Mesothelial cell of epicardium (in vitro differentiated cells): Measurements from ENCODE around the gene WRAP73. TPM values are rescaled to one million over a fixed set of nuclear protein-coding genes. Genes with fewer than 3 reads are reported as not detected.
A peak's percentile ranks its signal among the peaks of the same experiment; 100 is the strongest.
"Not testable (repeated sequence)": the region's sequence is repeated elsewhere in the genome, so short reads cannot be mapped to it uniquely, and the experiment has no call there.

Experiments
- DNase-seq, 2 experiments: peaks; one replicate each; pipeline ENCODE4 v3.0.0; 2021; ENCODE audit warnings: low spot score in 2 of 2; ENCODE audit not compliant: unreplicated experiment in 2 of 2
- H3K27ac Mint-ChIP-seq: 2 replicates; pipeline ENCODE4 v1.8.0; 2021; ENCODE audit warnings: mixed read lengths
- H3K27me3 Mint-ChIP-seq: 2 replicates; pipeline ENCODE4 v1.8.0; 2021; ENCODE audit warnings: low read depth, mixed read lengths
- H3K36me3 Mint-ChIP-seq: 2 replicates; pipeline ENCODE4 v1.8.0; 2021; ENCODE audit warnings: mixed read lengths
- H3K4me1 Mint-ChIP-seq: 2 replicates; pipeline ENCODE4 v1.8.0; 2021; ENCODE audit warnings: mixed read lengths
- H3K4me3 Mint-ChIP-seq: 2 replicates; pipeline ENCODE4 v1.8.0; 2021; ENCODE audit warnings: mild to moderate bottlenecking, moderate library complexity, mixed read lengths
- H3K9me3 Mint-ChIP-seq: 2 replicates; pipeline ENCODE4 v1.8.0; 2021; ENCODE audit warnings: mixed read lengths
- total RNA-seq: library from RNA; stranded (reverse); gene quantifications from 3 replicates; pipeline ENCODE4 v1.2.1, GENCODE V29; 2021
- TF ChIP-seq, protein P1 (sequence below): fragments of 200-600 bp; sonication (generic); IDR thresholded peaks from one replicate; pipeline ENCODE4 v1.5.0; 2021; ENCODE audit warnings: antibody characterized with exemption; ENCODE audit not compliant: unreplicated experiment

The WRAP73 gene
- total RNA-seq, 1 donor from 2014 or later: 20.8 TPM

GRCh38 chr1:3626025-3626424 lies 23.9 kb downstream of the WRAP73 start:
- Mint-ChIP-seq H3K9me3 (no peaks in the 10 kb centered on the region), H3K4me1 (peaks cover 23% of the 10 kb centered on the region), H3K27ac (peak overlapping the region; percentile 88), H3K36me3 (peaks cover 9% of the 10 kb centered on the region), H3K4me3 (peak overlapping the region; percentile 92), H3K27me3 (no peaks in the 10 kb centered on the region)
- DNase-seq: no peak
- TF ChIP-seq, protein P1, sequence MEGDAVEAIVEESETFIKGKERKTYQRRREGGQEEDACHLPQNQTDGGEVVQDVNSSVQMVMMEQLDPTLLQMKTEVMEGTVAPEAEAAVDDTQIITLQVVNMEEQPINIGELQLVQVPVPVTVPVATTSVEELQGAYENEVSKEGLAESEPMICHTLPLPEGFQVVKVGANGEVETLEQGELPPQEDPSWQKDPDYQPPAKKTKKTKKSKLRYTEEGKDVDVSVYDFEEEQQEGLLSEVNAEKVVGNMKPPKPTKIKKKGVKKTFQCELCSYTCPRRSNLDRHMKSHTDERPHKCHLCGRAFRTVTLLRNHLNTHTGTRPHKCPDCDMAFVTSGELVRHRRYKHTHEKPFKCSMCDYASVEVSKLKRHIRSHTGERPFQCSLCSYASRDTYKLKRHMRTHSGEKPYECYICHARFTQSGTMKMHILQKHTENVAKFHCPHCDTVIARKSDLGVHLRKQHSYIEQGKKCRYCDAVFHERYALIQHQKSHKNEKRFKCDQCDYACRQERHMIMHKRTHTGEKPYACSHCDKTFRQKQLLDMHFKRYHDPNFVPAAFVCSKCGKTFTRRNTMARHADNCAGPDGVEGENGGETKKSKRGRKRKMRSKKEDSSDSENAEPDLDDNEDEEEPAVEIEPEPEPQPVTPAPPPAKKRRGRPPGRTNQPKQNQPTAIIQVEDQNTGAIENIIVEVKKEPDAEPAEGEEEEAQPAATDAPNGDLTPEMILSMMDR: no peak

DNA sequence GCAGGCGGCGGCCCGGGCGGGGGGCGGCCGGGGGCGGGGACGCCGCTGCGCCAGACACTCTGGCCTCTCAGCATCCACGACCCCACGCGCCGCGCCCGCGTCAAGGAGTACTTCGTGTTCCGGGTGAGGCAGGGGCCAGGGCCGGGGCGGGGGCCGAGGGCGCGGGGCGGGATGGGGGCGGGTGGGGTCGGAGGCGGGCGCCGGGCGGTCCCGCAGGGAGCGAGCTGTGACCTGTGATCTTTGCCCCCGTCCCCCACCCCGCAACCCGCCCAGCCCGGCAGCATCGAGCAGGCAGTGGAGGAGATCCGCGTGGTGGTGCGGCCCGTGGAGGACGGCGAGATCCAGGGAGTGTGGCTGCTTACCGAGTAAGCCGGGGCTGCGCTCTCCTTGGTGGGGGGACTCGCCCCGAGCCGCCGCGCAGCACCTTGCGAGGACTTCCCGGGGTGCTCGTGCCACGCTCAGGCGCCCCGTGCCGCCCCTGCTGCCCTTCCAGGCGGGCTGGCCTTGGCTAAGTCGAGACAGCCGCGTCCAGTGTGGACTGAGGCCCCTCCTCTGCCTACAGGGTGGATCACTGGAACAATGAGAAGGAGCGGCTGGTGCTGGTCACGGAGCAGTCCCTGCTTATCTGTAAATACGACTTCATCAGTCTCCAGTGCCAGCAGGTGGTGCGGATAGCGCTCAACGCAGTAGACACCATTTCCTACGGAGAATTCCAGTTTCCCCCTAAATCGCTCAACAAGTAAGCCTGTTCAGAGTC lies 24.6 kb downstream of the WRAP73 start:
- Mint-ChIP-seq H3K4me3 (peak overlapping the region; percentile 92), H3K4me1 (peaks cover 23% of the 10 kb centered on the region), H3K27ac (peak overlapping the region; percentile 88), H3K9me3 (no peaks in the 10 kb centered on the region), H3K27me3 (no peaks in the 10 kb centered on the region), H3K36me3 (peaks cover 9% of the 10 kb centered on the region)
- TF ChIP-seq, protein P1: no peak
- no peak for DNase-seq

- peaks cover 9% of the 10 kb centered on the region for H3K36me3 Mint-ChIP-seq
- H3K27me3 Mint-ChIP-seq: peaks cover 4% of the 10 kb centered on the region
- TF ChIP-seq, protein P1: no peak
- H3K4me3 Mint-ChIP-seq: peak within 1 kb of the TSS; percentile 92
- H3K4me1 Mint-ChIP-seq: peaks cover 23% of the 10 kb centered on the region
- no peaks in the 10 kb centered on the region for H3K9me3 Mint-ChIP-seq
- peak within 1 kb of the TSS; percentile 88 for H3K27ac Mint-ChIP-seq
- DNase-seq: peak; percentile 97 to 99
Measured at GRCh38 chr1:3624200-3625136, 25.4 kb downstream of the WRAP73 start, which contains the start of gene TPRG1L. TPRG1L (plus strand) TSS chr1:3625015; CDS start chr1:3625073, 58 bp downstream.

DNA sequence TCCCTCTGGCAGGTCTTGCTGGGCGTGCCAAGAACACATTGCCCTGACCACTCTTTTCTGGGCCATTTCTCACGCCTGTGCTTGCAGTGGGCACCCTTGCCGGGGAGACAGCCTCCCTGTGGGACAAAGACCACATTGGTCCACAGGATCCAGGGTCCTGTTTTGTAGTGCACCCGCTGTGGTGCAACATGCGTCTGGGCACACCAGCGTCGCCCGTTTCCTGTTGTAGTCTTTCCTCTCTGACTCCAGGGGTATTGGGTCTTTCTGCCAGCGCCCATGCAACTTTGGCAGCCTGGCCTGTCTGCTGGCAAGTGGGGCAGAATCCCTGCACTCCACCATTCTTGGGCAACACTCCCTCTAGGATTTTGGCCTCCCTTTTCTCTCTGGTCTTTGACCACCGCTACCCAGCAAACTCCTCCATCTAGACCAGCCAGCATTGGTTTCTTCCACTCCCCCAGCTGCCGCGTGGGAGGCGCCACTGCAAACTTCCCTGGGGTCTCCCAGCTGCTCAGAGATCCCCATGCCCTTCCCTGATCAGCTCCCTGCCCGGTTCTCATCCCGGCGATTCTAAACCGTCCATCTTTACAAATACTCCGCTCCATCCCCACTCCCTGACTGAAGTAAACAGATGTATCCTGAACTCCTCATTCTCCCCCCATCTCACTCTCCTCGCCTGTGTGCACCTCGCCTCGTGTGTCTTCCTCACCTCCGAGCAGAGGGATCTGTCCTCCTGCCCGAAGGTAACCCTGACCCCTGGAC lies 26.3 kb downstream of the WRAP73 start:
- Mint-ChIP-seq H3K27ac (peak overlapping the region; percentile 77), H3K4me3 (peak overlapping the region; percentile 92), H3K36me3 (peaks cover 5% of the 10 kb centered on the region), H3K9me3 (no peaks in the 10 kb centered on the region), H3K4me1 (peaks cover 30% of the 10 kb centered on the region), H3K27me3 (peaks cover 4% of the 10 kb centered on the region)
- TF ChIP-seq, protein P1: no peak
- no peak for DNase-seq

DNA sequence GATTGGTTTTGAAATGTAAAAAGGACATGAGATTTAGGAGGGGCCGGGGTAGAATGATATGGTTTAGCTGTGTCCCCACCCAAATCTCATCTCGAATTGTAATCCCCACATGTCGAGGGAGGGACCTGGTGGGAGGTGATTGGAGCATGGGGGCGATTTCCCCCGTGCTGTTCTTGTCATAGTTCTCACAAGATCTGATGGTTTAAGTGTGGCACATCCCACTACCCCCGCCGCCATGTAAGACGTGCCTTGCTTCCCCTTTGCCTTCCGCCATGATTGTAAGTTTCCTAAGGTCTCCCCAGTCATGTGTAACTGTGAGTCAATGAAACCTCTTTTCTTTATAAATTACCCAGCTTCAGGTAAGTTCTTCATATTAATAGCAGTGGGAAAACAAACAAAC lies 27.8 kb downstream of the WRAP73 start:
- not testable (repeated sequence) for H3K27ac Mint-ChIP-seq, H3K4me3 Mint-ChIP-seq

More for the DNA sequence above, 27.8 kb downstream of the WRAP73 start:
- not testable (repeated sequence) for DNase-seq, H3K36me3 Mint-ChIP-seq, H3K9me3 Mint-ChIP-seq, H3K27me3 Mint-ChIP-seq
- H3K4me1 Mint-ChIP-seq: peaks cover 39% of the 10 kb centered on the region
